WTC11 (cell line): ENCODE results near the gene ZFPM1. TPM values are rescaled to one million over a fixed set of nuclear protein-coding genes. Genes with fewer than 3 reads are reported as not detected.

Experiments used
- ATAC-seq: fragments of 200-7000 bp; cut with Tn5 transposase; 2 replicates; pipeline ENCODE4 v1.10.0; 2021; ENCODE audit warnings: mild to moderate bottlenecking, moderate library complexity
- CTCF ChIA-PET: fragments of 300-600 bp; sonication (Branson Sonifier 250); formaldehyde crosslinking; loops from one replicate; lab custom pipeline; 2021; ENCODE audit warnings: antibody characterized with exemption; lab: Charles Lee
- POLR2A ChIA-PET: fragments of 350-600 bp; sonication (Branson Sonifier 250); formaldehyde crosslinking; loops from one replicate; lab custom pipeline; 2021; ENCODE audit warnings: antibody characterized with exemption; lab: Charles Lee
- DNase-seq: peaks from one replicate; pipeline ENCODE4 v3.0.0; 2021; ENCODE audit warnings: low spot score
- H3K27ac Mint-ChIP-seq: 2 replicates; pipeline ENCODE4 v1.8.0; 2021; ENCODE audit warnings: mixed read lengths
- H3K27me3 Mint-ChIP-seq: 2 replicates; pipeline ENCODE4 v1.8.0; 2021; ENCODE audit warnings: low read depth, mild to moderate bottlenecking, moderate library complexity, mixed read lengths
- H3K36me3 Mint-ChIP-seq: 2 replicates; pipeline ENCODE4 v1.8.0; 2021; ENCODE audit warnings: mixed read lengths
- H3K4me1 Mint-ChIP-seq: 2 replicates; pipeline ENCODE4 v1.8.0; 2022; ENCODE audit warnings: mixed read lengths
- H3K4me3 Mint-ChIP-seq: 2 replicates; pipeline ENCODE4 v1.8.0; 2021; ENCODE audit warnings: mild to moderate bottlenecking, moderate library complexity, mixed read lengths
- H3K9me3 Mint-ChIP-seq: 2 replicates; pipeline ENCODE4 v1.8.0; 2021; ENCODE audit warnings: mixed read lengths
- AFF4 ChIP-seq: sonication (generic); formaldehyde crosslinking; IDR thresholded peaks from 2 replicates; pipeline ENCODE4 v1.8.1; 2023; ENCODE audit warnings: mild to moderate bottlenecking, missing genetic modification reagents, borderline replicate concordance
- AR ChIP-seq: fragments of 250-450 bp; sonication (Bioruptor Pico); IDR thresholded peaks from 2 replicates; pipeline ENCODE4 v1.9.0; 2021; ENCODE audit warnings: mild to moderate bottlenecking
- CREB1 ChIP-seq: sonication (generic); formaldehyde crosslinking; IDR thresholded peaks from 2 replicates; pipeline ENCODE4 v1.8.0; 2023; ENCODE audit warnings: mild to moderate bottlenecking, missing genetic modification reagents
- EMX1 ChIP-seq: fragments of 250-450 bp; sonication (Bioruptor Pico); IDR thresholded peaks from 2 replicates; pipeline ENCODE4 v1.8.0; 2021; ENCODE audit warnings: mild to moderate bottlenecking
- ETV6 ChIP-seq: sonication (generic); formaldehyde crosslinking; IDR thresholded peaks from 2 replicates; pipeline ENCODE4 v1.8.1; 2022; ENCODE audit warnings: mild to moderate bottlenecking, missing genetic modification reagents
- GTF2I ChIP-seq: fragments of 250-450 bp; sonication (Bioruptor Pico); conservative IDR thresholded peaks from 2 replicates; pipeline ENCODE4 v1.4.0; 2021; ENCODE audit warnings: mild to moderate bottlenecking
- HMGA2 ChIP-seq: fragments of 250-450 bp; sonication (Bioruptor Pico); IDR thresholded peaks from 2 replicates; pipeline ENCODE4 v1.4.0; 2021; ENCODE audit warnings: mild to moderate bottlenecking, moderate library complexity
- MXD4 ChIP-seq: fragments of 250-450 bp; sonication (Bioruptor Pico); IDR thresholded peaks from 2 replicates; pipeline ENCODE4 v1.8.0; 2021; ENCODE audit warnings: mild to moderate bottlenecking, moderate library complexity, borderline replicate concordance
- MYBL2 ChIP-seq: sonication (generic); formaldehyde crosslinking; IDR thresholded peaks from 2 replicates; pipeline ENCODE4 v1.8.1; 2023; ENCODE audit warnings: mild to moderate bottlenecking, moderate library complexity, missing genetic modification reagents
- NR2C2 ChIP-seq: sonication (generic); formaldehyde crosslinking; IDR thresholded peaks from 2 replicates; pipeline ENCODE4 v1.8.0; 2022; ENCODE audit warnings: mild to moderate bottlenecking, missing genetic modification reagents
- TEAD4 ChIP-seq: sonication (generic); formaldehyde crosslinking; IDR thresholded peaks from 2 replicates; pipeline ENCODE4 v1.8.0; 2022; ENCODE audit warnings: mild to moderate bottlenecking, missing genetic modification reagents
- USF1 ChIP-seq: sonication (generic); formaldehyde crosslinking; IDR thresholded peaks from 2 replicates; pipeline ENCODE4 v1.8.0; 2022; ENCODE audit warnings: mild to moderate bottlenecking, missing genetic modification reagents
- USF2 ChIP-seq: sonication (generic); formaldehyde crosslinking; IDR thresholded peaks from 2 replicates; pipeline ENCODE4 v1.8.1; 2023; ENCODE audit warnings: mild to moderate bottlenecking, missing genetic modification reagents, moderate library complexity
- ZNF121 ChIP-seq: sonication (generic); formaldehyde crosslinking; IDR thresholded peaks from 2 replicates; pipeline ENCODE4 v1.8.0; 2023; ENCODE audit warnings: missing genetic modification reagents
- ZNF138 ChIP-seq: sonication (generic); formaldehyde crosslinking; conservative IDR thresholded peaks from 2 replicates; pipeline ENCODE4 v1.8.1; 2022; ENCODE audit warnings: mild to moderate bottlenecking, moderate library complexity, missing genetic modification reagents
- ZNF232 ChIP-seq: sonication (generic); formaldehyde crosslinking; IDR thresholded peaks from 2 replicates; pipeline ENCODE4 v1.8.0; 2022; ENCODE audit warnings: mild to moderate bottlenecking, missing genetic modification reagents
- ZNF423 ChIP-seq: fragments of 250-450 bp; sonication (Bioruptor Pico); IDR thresholded peaks from 2 replicates; pipeline ENCODE4 v2.1.2; 2022; ENCODE audit warnings: mild to moderate bottlenecking, moderate library complexity
- ZNF532 ChIP-seq: fragments of 250-450 bp; sonication (Bioruptor Pico); IDR thresholded peaks from 2 replicates; pipeline ENCODE4 v1.9.0; 2021; ENCODE audit warnings: mild to moderate bottlenecking, borderline replicate concordance
- total RNA-seq: library from RNA; stranded (reverse); gene quantifications from 3 replicates; pipeline ENCODE4 v1.2.3, GENCODE V29; 2021

Gene ZFPM1
- total RNA-seq, 1 experiment from 2014 or later, result 9.3 TPM

GRCh38 chr16:88446061-88446460 lies 7.0 kb upstream of the ZFPM1 start (continued):
- TF ChIP-seq AFF4 (CRISPR knock-in tag) (no peak), ZNF138 (no peak), TEAD4 (CRISPR knock-in tag) (no peak), CREB1 (CRISPR knock-in tag) (no peak), MYBL2 (CRISPR knock-in tag) (no peak), ZNF121 (CRISPR knock-in tag) (no peak), HMGA2 (CRISPR knock-in tag) (no peak), NR2C2 (CRISPR knock-in tag) (no peak), USF2 (CRISPR knock-in tag) (no peak), ETV6 (CRISPR knock-in tag) (no peak), ZNF532 (CRISPR knock-in tag) (no peak), AR (CRISPR knock-in tag) (no peak), USF1 (no peak), EMX1 (CRISPR knock-in tag) (no peak)

GRCh38 chr16:88446736-88447135 lies 6.3 kb upstream of the ZFPM1 start:
- no peak for ATAC-seq
- no peaks in the 10 kb centered on the region for H3K4me1 Mint-ChIP-seq
- H3K36me3 Mint-ChIP-seq, result no peaks in the 10 kb centered on the region
- no peak for DNase-seq
- H3K4me3 Mint-ChIP-seq, result no peak overlapping the region
- ChIA-PET POLR2A (no interaction called here), CTCF (interaction anchor here (1.7 kb wide), 1 partner anchor 9 kb away, joined by 5 read pairs; no protein-coding TSS in a partner anchor)
- H3K27ac Mint-ChIP-seq, result no peak overlapping the region
- H3K9me3 Mint-ChIP-seq, result no peaks in the 10 kb centered on the region
- peaks cover 18% of the 10 kb centered on the region for H3K27me3 Mint-ChIP-seq
- no peak for TF ChIP-seq MXD4 (CRISPR knock-in tag)
- no peak for TF ChIP-seq GTF2I (CRISPR knock-in tag)
- no peak for TF ChIP-seq ZNF423 (CRISPR knock-in tag)
- no peak for TF ChIP-seq AFF4 (CRISPR knock-in tag)
- TF ChIP-seq ZNF232, result no peak
